DMS114 treated with DMSO at 0.1 percent for 48 hours (cell line): ENCODE results near the gene OVAAL.

Source experiments
- DNase-seq: peaks from one replicate; lab custom pipeline; 2025; ENCODE audit not compliant: unreplicated experiment; lab: John Stamatoyannopoulos, UW

OVAAL gene

DNA sequence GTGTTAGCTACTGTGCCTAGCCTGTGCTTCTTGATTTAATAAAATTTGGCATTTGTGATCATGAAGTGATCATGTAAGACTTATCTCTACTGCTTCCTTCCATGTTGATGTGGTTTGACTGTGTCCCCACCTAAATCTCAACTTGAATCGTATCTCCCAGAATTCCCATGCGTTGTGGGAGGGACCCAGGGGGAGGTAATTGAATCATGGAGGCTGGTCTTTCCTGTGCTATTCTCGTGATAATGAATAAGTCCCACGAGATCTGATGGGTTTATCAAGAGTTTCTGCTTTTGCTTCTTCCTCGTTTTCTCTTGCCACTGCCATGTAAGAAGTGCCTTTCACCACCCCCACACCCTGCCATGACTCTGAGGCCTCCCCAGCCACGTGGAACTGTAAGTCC, at the start of gene OVAAL:
Gene OVAAL, plus strand, starts transcription at position 301 of the 400 bp plus-strand sequence.
- no peak for DNase-seq

DNA sequence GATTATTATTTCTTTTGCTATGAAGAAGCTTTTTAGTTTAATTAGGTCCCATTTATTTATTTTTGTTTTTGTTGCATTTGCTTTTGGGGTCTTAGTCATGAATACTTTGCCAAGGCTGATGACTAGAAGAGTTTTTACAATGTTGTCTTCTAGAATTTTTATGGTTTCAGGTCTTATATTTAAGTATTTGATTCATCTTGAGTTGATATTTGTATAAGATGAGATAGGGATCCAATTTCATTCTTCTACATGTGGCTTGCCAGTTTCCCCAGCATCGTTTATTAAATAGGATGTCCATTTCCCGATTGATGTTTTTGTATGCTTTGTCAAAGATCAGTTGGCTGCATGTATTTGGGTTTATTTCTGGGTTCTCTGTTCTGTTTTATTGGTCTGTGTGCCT, 47.9 kb upstream of the OVAAL start:
- DNase-seq, result no peak

DNA sequence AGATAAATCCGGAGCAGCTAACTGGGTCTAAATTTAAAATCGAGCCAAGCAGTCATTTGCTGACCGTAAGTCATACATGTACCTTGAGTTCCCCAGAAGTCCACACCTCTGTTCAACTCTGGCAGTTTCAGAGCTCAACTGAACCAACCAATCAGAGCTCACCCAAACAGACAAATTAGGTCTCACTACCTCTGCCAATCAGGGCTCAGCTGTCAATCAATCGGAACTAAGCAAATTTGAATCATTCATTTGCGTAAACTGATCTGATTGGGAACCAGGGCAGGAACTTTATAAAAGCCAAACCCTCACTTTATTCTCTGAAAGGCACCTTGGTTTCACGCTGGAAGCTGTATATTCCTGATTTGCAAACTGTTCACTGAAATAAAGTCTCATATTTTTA, 45.2 kb upstream of the OVAAL start:
- no peak for DNase-seq

DNA sequence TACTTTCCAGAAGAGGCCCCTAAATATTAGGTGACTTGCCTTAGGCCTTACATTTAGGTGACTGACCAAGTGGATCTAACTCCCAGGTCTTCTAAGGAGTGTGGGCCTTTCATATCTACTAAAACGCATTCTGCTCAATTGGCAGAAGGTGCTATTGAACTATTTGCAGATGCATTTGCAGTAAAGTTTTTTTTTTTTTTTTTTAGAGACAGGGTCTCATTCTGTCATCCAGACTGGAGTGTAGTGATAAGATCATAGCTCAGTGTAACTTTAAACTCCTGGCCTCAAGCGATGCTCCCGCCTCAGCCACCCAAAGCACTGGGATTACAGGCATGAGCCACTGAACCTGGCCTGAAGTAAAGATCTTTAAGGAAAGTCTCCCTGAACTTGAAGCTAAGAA, 43.4 kb upstream of the OVAAL start:
- no peak for DNase-seq

DNA sequence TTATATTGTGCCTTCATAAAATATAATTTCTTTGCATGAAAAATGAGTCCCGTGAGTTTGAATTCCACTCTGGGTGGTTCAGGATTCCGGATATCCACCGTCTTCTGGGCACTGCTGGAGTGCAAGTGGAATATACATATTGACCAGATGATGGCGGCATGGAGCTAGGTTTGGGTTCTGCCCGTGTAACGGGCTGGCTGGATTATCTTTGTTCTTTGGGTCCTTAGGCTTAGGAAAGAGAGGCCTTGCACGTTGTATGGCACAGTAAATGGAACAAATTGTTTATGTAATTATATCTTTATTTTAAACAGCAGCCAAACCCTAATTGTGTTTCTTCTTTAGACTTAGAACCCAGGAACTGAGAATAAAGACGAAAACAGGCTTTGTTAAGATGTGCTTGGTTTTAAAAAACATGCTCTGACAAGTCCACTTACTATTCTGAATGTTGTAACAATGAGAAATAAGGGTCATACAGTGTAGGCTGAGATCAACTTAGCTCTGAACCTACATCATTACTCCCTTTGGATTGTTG, 42.8 kb upstream of the OVAAL start:
- peak; percentile 76 for DNase-seq

DNA sequence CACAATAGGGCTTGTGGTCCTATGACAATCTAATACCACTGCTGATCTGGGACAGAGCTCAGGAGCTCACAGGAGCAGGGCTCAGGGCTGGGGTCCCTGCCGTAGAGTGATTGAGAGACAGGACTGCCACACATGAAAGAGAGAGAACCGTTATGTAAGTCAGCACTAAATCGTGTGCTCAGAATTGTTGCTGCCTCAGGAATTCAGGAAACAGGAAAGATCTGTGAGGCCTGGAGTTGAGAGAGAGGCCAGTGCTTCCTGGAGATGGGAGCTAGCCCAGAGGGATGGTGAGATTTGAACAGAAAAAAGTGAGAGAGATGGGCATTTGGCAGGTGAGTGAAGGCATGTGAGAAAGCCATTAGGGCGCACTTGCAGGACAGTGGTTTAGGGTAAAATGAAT, 38.9 kb upstream of the OVAAL start:
- DNase-seq, result no peak

DNA sequence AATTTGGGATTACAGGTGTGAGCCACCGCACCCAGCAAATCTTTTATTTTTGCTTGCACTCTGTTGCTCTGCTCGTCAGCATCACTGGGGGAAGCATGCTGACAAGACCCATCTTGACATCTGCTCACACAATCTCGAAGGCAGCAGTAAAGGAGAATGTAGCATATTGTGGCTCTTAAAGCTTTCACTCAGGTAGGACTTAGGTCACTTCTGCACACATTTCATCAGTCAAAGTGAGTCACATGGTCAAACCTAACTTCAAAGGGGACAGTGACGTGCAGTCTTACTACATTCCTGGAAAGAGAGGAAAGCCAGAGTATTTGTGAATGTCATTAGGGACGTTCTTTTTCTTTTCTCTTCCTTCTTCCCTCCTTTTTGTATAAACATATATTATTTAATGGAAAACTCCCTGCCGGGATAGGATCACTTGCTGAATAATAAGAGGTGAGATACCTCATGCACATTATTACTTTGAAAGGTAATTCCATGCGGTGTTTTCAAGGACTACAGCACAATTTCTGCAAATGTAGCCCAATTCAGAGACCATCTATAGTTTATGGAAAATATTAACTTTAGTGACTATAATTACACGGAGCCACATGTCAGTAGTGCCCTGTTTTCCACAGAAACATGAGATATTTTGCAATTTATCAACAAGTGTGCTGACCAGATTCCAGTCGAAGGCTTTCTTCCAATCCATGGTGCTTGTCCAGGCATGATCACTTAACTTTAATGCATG, 37.1 kb upstream of the OVAAL start:
- DNase-seq, result no peak

DNA sequence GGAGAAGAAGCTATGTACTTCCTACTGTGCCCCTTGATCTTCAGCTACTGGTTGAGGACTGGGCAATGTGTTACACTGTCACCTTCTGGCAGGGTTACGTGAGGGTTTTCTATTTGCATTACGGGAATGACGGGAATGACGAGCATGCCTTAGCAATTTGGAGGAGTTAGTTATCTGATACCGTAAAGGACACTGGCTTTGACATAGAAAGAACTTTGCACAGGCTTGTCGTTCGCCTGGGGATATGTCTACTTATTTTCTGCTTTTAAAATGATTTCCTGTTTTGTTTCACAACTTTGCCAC, 36.6 kb upstream of the OVAAL start:
- no peak for DNase-seq

DNA sequence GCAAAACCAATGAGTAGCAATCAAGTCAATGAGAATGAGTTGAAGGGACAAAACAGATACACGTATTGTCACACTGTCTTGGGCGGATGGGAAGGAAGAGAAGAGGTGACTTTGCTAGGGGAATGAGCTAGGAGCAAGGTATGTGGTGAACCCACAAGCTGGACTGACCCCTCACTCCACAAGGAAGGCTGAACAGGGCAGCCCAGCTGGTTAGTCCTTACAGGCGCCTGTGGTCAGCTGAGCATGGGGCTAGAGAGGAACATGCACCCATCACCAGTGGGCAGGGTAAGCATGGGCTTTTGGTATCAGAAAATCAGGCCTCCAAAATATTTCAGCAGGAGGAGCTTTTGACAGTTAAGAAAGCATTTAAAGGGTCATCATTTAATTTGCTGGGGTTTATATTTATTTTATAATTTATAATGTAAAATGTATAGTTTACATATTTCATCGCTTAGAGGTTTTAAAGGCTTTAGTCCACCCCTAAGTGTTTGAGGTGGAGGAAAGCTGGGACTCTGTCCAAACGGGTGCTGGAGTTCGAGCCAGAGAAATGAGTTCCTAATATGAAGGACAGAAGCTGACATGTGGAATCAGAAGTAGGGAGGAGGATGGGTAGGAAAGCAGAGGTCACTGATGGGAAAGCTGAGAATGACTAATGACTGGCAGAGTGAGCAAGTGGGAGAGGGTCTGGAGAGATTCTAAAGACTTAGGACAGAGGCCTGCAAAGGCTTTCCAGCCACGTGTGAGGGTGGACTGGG, 34.4 kb upstream of the OVAAL start:
- no peak for DNase-seq

DNA sequence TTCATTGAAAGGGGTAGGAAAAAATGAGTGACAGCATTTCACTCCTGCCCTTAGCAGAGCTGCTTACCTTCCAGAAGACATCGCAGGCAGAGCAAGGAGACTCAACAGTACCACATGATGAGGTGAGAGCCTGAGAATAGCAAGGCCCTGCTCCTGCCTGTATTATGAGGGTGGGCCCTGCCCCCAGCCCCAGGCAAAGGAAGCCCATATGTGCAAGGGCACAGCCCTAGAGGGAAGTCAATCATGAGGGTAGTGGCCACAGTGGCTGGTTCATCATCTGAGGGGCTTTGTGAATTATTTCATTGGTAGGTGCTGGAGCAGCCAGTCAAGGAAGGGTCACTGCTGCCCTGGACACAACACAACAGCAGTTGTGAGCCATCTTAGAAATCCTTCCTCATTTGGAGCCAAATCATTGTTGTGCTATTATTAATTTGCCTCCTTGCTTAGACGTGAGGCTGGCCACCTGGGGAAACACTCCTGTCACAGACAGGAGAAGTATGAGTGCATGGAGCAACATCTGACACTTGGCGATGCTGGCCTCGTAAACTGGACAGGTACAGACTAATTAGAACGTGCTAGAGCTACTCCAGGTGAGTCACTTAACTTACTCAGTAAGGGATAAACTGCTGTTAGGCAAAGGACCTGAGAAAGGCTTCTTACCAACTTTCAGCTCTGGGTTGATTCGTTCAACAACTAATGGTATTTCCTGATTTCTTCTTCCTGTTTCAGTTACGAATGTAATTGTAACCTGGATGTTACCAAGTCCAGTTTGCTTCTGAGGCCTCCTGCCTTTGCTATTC, 33.6 kb upstream of the OVAAL start:
- DNase-seq, result no peak

DNA sequence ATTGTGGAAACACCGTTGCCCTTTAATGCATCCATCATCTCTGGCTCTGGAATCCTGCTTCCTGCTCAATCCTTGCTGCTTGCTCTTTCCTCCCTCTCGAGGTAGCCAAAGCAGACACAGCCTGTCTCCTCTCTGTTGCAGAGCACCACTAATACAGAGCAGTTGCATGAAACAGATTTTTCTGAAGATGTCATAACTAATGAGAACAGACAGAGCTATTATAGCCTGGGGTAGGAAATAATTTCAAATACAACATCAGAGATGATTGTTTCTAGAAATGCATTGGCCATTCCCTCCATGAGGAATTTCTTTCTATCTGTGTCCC, 33.1 kb upstream of the OVAAL start:
- no peak for DNase-seq

DNA sequence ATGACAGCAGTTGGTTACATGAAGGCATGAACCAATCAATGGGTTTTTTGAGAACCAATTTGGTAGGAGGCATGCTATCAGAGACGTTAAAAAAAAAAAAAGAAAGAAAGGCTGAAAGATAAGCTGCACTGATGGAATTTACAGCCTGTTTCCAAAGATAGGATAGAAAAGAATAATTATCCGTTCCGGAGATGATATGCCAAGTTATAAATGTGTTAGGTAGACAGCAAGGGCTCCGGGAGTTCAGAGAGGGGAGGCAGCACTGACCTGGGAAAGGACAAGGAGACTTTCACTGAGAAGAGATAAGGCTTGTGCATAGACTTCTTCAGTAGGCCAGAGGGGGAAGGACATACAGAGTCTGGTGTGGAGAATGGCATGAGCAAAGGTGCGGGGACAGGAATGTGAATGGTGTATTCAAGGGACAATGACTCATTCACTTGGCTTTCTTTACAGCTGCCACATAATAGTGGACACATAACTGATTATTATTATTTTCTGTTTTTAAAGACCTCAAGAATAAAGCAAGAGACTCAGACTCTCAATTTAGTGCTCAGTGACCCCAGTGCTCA, 31.6 kb upstream of the OVAAL start:
- no peak for DNase-seq

DNA sequence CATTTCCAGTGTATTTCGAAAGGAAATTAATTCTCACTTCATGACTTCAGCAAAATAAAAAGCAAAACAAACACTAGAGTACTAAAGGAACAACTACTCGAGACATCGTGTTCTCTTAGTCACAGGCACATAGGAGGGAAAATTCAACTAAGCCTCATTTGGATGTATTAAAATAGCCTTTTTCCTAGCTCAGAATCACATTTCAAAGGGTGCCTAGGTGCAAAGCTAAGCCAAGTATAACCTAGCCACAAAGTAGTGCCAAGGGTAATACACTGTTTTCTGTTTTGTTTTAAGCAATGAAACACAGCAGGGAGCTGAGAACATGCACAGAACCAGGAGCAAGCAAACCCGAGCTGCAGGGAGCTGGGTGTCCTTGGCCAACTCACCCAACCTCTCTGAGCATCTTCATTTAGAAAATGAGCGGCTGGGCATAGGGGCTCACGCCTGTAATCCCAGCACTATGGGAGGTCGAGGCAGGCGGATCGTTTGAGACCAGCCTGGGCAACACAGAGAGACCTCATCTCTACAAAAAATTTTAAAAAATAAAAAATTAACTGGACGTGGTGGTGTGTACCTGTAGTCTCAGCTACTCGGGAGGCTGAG, 29.8 kb upstream of the OVAAL start:
- no peak for DNase-seq

DNA sequence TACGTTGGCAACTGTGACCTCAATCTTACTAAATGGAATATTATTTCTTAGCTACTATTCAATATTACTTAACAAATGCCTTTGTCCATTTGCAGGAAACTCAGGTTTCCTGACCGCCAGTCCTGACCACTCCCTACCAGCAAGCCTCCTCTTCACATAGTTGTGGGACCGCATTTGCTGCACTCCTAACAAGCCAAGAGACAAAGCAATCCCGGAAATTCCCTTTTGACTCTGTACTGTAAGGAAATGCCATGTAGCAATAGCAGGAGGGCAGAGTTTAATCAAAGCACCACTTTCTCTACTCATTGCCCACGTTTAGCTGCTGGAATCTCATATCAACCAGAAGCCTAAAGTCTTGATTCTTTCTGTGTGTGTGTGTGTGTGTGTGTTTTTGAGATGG, 28.3 kb upstream of the OVAAL start:
- DNase-seq, result no peak

DNA sequence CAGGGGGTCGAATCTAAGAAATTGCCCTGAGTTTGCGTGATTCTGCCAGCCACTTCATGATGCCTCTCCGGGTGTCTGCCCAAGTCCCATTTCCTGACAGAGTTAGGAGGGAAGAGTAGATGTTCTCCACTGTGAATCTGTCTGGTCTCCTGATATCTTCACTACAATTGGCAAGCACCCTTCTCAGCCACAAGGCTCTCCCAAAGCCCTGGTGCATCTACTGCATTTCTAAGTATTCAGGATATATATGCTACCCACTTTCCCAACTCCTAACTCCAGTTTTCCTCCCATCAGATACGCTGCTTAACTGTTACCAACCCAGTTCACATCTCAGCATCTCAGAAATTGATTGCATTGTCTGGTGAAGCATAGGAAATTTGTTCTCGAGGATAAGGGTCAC, 25.9 kb upstream of the OVAAL start:
- no peak for DNase-seq

DNA sequence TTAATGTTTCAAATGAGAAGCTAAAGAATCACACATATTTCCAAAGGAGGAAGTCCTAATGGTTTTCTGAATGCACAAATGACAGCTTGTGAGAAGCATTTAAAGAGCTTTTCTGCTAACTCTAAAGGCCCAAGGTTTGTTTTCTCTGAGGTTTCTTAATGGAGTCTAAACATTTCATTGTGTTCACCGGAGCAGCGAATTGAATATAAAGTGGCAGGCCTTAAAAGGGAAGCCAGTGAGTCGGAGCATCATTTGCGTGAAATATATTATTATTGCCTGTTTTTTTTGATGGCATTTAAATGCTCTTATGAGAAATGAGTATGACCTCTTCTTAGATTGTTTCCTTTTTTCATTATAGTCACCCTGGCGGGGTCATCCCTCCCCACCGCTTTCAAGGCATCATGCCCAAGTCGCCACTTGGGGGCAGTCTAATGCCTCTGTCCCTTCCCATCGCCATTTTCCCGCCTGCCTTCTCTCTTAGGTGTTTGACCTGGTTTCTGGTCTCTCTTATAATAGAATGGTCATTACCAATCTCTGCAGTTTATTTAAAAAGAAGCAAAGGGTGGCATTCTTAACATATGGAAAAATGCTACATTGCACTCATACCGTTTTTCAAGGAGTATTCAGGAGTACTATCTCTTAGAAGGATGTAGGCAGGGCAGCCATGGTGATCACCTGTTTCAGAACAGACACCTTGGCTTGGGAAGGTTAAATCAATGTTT, 25.3 kb upstream of the OVAAL start:
- DNase-seq, result peak; percentile 20

DNA sequence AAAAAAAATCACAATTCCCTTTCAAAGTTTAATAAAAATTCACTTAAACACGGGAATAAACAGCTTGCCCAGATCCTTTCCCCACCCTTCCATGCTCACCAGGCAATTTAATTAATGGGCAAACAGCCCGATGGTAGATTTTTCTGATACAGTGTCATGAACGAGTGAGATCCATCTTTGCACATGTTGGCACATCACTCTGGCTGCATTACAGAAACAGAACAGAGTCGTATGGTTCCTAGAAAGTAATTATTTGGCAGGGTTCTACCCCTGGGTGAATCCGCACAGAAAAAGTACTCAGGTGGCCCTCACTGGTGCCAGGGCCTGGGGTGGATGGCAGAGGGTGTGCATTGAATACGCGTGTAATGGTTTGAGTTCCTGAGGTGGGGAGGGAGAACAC, 24.6 kb upstream of the OVAAL start:
- DNase-seq, result no peak

DNA sequence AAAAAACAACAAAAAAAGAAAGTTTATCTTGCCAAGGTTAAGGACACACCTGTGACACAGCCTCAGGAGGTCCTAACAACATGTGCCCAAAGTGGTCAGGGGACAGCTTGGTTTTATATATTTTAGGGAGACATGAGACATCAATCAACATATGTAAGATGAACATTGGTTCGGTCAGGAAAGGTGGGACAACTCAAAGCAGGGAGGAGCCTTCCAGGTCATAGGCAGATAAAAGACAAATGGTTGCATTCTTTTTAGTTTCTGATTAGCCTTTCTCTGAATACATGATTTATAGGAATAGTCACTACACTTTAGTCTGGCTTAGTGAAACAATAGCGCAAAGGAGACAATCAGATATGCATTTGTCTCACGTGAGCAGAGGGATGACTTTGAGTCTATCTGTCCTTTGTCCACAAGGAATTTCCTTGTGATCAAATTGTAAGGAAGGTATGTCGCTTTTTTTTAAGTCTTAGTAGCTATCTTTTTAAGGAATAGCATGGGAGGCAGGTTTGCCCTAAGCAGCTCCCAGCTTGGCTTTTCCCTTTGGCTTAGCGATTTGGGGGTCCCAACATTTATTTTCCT, 23.3 kb upstream of the OVAAL start:
- no peak for DNase-seq

DNA sequence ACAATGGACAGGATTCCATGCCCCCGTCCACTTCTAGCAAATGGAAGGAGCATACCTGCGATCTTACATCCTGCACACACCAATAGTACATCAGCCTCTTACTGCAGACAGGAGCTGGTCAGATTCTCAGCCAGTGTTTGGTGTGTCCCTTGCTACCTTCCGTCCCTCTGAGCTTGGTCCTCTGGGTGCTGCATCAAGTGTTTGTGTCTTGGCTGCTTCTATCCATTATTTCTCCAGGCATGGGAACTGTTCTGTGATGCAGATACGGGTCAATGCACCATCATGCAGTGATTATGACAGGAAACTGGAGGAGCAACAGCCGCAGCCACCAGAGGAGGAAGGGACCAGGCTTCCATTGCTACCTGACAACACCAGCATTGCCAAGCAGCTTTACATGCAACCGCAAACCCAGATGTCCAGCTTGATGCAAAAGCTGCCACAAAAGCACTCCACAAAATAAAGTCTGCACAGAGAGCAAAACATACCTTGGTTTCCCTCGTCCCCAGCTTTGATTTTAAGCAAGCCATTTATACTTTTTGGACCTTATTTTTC, 21.9 kb upstream of the OVAAL start:
- no peak for DNase-seq

DNA sequence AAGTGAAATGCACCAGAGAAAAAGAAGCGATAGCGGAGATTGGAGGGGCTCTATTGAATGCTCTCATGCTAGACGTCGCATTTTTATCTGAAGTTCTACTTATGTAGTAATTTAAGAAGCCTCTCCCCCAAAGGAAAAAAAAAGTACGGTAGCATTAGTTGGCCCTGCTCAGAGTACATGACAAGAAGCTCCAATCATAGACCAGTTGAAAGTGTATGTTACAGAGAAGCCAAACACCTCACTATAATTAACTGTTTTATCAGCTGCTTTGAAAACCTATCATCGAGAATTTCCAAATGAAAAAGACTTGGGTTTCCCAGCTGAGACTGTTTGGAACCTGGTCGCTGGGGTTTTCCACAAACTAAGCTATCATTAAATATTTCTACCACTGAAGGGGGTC, 19.6 kb upstream of the OVAAL start:
- no peak for DNase-seq
